ENCODE data around the gene SMYD3.
"Not testable (repeated sequence)": the region's sequence is repeated elsewhere in the genome, so short reads cannot be mapped to it uniquely, and the experiment has no call there.

Gene SMYD3

DNA sequence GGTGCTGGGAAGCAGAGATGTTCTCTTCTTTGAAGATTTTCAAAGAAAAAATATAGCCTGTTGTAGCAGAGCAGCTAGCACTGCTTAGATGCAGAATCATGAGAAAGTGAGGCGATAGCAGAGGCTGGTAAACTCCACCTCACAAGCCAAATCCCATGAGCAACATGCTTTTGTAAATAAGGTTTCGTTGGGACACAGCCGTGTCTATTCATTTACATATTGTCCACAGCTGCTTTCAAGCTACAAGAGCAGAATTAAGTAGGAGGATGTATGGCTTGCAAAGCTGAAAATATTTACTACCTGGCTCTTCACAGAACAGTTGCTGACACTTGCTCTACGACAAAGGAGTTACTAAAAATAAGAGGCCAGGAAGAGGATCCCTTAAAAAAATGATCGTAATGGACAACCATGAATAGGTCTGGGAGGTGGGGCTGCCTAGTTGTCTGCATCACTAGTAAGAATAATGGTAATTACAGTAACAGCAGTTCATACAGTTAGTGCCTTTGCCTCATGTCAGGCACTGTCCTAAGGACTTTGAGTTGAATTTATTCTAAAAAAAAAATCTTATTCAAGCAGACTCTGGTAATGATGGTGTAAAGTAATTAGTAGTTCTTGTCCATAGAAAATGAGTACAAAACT, 730.3 kb downstream of the SMYD3 start:
- peaks cover 10% of the 10 kb centered on the region for H3K9me3 Mint-ChIP-seq (ENCODE audit: low read depth)
- no peaks in the 10 kb centered on the region for H3K27me3 Mint-ChIP-seq
- no peaks in the 10 kb centered on the region for H3K36me3 Mint-ChIP-seq
- no peak overlapping the region for H3K4me3 Mint-ChIP-seq
- no peaks in the 10 kb centered on the region for H3K4me1 Mint-ChIP-seq (ENCODE audit: low read depth)
- no peak overlapping the region for H3K27ac Mint-ChIP-seq

DNA sequence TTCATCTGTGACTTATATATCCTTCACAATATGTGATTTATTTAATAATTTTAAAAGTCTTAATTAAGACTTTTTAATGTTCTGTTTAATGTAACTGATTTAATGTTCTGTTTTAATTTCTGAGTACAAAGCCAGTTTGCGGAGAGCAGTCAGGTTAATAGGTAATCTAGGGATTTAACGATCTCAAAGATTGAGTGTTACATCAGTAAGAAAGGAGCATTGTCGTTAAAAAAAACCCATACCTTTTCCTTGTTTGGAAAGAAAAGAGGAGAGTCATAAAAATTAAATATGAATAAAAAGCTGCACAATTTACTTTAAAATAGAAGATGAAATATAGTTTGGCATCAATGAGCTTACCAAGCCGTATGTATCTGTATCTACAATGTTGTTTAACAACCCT, 730.9 kb downstream of the SMYD3 start:
- Mint-ChIP-seq H3K4me1 (ENCODE audit: low read depth) (no peaks in the 10 kb centered on the region), H3K27ac (no peak overlapping the region), H3K4me3 (no peak overlapping the region), H3K36me3 (no peaks in the 10 kb centered on the region), H3K27me3 (no peaks in the 10 kb centered on the region), H3K9me3 (ENCODE audit: low read depth) (peaks cover 10% of the 10 kb centered on the region)

DNA sequence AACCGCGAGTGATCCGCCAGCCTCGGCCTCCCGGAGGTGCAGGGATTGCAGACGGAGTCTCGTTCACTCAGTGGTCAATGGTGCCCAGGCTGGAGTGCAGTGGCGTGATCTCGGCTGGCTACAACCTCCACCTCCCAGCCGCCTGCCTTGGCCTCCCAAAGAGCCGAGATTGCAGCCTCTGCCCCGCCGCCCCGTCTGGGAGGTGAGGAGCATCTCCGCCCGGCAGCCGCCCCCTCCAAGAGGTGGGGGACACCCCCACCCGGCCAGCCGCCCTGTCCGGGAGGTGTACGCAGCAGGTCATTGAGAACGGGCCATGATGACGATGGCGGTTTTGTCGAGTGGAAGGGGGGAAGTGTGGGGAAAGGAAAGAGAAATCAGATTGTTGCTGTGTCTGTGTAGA, 732.1 kb downstream of the SMYD3 start:
- not testable (repeated sequence) for H3K4me1 Mint-ChIP-seq (ENCODE audit: low read depth); H3K27ac Mint-ChIP-seq; H3K36me3 Mint-ChIP-seq; H3K9me3 Mint-ChIP-seq (ENCODE audit: low read depth); H3K27me3 Mint-ChIP-seq; H3K4me3 Mint-ChIP-seq

DNA sequence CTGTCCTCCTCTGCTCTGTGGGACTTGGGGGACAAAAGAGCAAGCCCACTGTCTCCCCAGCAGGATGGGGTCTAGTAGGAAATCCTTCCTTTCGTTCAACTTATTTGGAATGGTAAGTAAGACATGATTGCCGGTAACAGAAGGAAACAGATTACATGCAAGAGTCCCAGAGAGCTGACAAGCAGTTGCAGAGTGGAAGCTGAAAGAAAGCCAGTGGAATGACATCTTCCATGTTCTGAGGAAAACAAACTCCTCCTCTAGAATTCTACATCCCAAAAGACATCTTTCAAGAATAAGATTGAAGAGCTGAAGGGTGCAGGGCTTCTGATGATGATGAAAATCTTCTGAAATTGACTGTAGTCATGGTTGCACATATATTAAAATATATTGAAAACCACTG, 732.9 kb downstream of the SMYD3 start:
- H3K9me3 Mint-ChIP-seq (ENCODE audit: low read depth) = no peaks in the 10 kb centered on the region
- H3K4me3 Mint-ChIP-seq = no peak overlapping the region
- H3K4me1 Mint-ChIP-seq (ENCODE audit: low read depth) = no peaks in the 10 kb centered on the region
- H3K36me3 Mint-ChIP-seq = peaks cover 5% of the 10 kb centered on the region
- no peaks in the 10 kb centered on the region for H3K27me3 Mint-ChIP-seq
- H3K27ac Mint-ChIP-seq = no peak overlapping the region

- Mint-ChIP-seq H3K27ac (no peak overlapping the region), H3K27me3 (no peaks in the 10 kb centered on the region), H3K9me3 (ENCODE audit: low read depth) (no peaks in the 10 kb centered on the region)
Measured at GRCh38 chr1:245773344-245773743, 733.7 kb downstream of the SMYD3 start.

GRCh38 chr1:245772739-245773138, 734.3 kb downstream of the SMYD3 start:
- H3K36me3 Mint-ChIP-seq = peaks cover 12% of the 10 kb centered on the region

More at GRCh38 chr1:245773344-245773743, 733.7 kb downstream of the SMYD3 start:
- peaks cover 9% of the 10 kb centered on the region for H3K36me3 Mint-ChIP-seq
- H3K4me1 Mint-ChIP-seq (ENCODE audit: low read depth) = no peaks in the 10 kb centered on the region
- H3K4me3 Mint-ChIP-seq = no peak overlapping the region

DNA sequence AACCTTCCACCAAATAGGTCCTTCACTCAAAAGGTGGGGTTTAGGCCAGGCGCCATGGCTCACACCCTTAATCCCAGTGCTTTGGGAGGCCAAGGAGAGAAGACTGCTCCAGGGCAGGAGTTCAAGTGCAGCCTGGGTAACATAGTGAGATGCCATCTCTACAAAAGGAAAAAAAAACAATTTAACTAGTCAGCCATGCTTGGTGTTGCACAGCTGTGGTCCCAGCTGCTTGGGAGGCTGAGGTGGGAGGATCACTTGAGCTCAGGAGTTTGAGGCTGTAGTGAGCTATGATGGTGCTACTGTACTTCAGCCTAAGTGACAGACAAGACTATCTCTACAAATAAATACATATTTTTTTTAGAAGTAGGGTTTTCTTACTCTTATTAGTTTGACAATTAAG, 734.8 kb downstream of the SMYD3 start:
- H3K9me3 Mint-ChIP-seq (ENCODE audit: low read depth) = no peaks in the 10 kb centered on the region
- H3K4me3 Mint-ChIP-seq = no peak overlapping the region
- H3K27ac Mint-ChIP-seq = no peak overlapping the region
- H3K27me3 Mint-ChIP-seq = no peaks in the 10 kb centered on the region
- no peaks in the 10 kb centered on the region for H3K4me1 Mint-ChIP-seq (ENCODE audit: low read depth)
- H3K36me3 Mint-ChIP-seq = peaks cover 15% of the 10 kb centered on the region

More at GRCh38 chr1:245772739-245773138, 734.3 kb downstream of the SMYD3 start:
- no peak overlapping the region for H3K4me3 Mint-ChIP-seq
- no peaks in the 10 kb centered on the region for H3K9me3 Mint-ChIP-seq (ENCODE audit: low read depth)
- no peak overlapping the region for H3K27ac Mint-ChIP-seq
- no peaks in the 10 kb centered on the region for H3K4me1 Mint-ChIP-seq (ENCODE audit: low read depth)
- H3K27me3 Mint-ChIP-seq = no peaks in the 10 kb centered on the region

DNA sequence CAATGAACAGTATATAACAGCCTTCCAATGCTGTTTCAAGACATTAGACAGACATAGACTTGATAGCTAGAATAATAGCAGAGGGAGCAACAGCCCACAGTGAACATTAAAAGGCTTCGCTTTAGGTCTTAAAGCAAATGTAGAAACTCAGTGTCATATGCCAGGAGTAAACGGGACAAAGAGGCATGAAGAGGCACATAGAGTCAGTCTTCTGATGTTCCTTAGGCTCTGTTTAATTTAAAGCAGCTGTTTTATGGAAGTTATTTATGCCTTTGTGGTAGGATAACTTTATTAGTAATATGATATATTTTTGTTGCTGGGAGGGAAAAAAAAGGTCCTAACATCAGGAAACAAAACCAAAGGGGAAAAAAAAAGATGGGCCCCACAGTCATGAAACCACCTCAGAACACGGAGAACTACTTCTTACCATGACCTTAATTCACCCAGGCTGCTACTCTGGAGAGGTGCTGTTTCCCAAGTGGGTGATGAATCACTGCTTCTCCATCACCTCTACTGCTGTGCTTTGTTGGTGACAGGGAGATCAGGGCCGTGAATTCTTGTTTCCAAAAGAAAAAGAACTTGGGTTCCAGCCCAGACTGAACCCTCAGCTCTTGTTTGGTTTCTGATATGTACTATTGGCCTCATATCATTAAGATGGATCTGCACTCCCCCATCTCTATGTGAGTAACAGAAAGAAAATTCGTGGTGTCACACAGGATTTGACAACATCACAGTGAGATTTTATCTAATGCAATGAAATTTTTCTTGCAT, 735.4 kb downstream of the SMYD3 start:
- Mint-ChIP-seq H3K36me3 (peaks cover 16% of the 10 kb centered on the region), H3K27me3 (no peaks in the 10 kb centered on the region), H3K27ac (no peak overlapping the region), H3K4me1 (ENCODE audit: low read depth) (no peaks in the 10 kb centered on the region), H3K9me3 (ENCODE audit: low read depth) (no peaks in the 10 kb centered on the region), H3K4me3 (no peak overlapping the region)

DNA sequence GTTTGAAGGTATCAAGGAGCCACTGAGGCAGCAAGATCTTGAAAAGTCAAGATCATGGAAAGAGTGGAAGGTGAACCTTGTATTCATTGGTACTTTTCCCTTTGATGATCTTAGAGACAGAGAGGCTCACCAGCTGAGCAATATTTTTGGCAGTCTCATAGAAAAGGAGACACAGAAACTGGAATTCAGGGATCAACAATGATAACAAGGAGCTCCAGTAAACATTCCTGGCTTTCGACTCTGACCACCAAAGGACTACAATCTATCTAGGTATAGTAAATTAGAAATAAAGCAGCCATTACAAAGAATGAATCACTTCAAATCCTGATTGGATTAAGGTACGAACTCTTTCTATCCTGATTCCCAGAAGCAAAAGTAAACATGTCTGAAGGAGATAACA, 736.9 kb downstream of the SMYD3 start:
- Mint-ChIP-seq H3K27me3 (no peaks in the 10 kb centered on the region), H3K36me3 (peaks cover 25% of the 10 kb centered on the region), H3K27ac (no peak overlapping the region), H3K4me3 (no peak overlapping the region), H3K9me3 (ENCODE audit: low read depth) (no peaks in the 10 kb centered on the region), H3K4me1 (ENCODE audit: low read depth) (no peaks in the 10 kb centered on the region)

DNA sequence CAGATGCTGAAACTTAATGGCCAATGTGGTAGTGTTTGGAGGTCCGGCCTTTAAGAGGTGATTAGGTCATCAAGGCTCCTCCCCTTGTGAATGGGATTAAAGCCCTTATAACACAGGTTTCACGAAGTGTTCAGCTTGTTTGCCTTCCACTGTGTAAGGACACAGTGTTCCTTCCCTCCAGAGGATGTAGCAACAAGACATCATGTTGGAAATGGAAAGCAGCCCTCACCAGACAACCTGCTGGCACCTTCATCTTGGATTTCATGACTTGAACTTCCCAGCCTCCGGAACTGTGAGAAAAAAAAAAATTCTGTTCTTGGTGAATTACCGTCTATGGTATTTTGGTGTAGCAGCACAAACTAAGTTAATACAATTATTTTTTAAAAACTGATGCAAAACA, 738.5 kb downstream of the SMYD3 start:
- no peaks in the 10 kb centered on the region for H3K27me3 Mint-ChIP-seq
- H3K36me3 Mint-ChIP-seq = peaks cover 27% of the 10 kb centered on the region
- no peaks in the 10 kb centered on the region for H3K9me3 Mint-ChIP-seq (ENCODE audit: low read depth)
- no peak overlapping the region for H3K27ac Mint-ChIP-seq
- H3K4me1 Mint-ChIP-seq (ENCODE audit: low read depth) = no peaks in the 10 kb centered on the region
- no peak overlapping the region for H3K4me3 Mint-ChIP-seq

DNA sequence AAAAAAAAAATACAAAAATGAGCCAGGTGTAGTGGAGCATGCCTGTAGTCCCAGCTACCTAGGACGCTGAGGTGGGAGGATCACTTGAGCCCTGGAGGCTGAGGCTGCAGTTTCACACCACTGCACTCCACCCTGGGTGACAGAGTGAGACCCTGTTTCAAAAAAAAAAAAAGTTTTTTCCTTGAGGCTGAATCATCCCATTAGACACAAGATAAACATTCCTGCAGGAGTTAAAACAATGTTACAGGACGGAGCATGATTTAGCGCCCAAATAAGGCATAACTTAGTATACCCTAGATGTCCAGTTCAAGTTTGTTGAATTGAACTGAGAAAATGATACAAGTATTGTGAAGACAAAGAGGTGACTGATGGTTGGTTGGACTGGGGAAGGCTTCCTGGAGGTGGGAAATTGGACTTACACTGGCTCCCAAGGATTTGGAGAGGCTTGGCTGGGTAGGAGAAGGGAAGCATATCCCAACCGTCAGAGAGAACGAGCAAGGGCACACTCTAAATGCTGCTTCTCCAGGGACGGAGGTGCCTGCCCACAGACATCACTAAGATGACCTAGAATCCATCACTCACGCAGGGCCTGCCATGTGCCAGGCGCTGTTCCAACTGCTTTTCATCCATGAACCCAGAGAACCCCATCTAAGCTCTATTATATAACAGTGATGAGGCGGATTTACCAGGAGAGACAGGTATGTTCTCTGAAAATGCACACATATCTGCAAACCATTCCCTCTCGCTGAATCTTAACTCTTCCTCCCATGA, 741.7 kb downstream of the SMYD3 start:
- Mint-ChIP-seq H3K27me3 (no peaks in the 10 kb centered on the region), H3K36me3 (peaks cover 45% of the 10 kb centered on the region), H3K9me3 (ENCODE audit: low read depth) (no peaks in the 10 kb centered on the region), H3K27ac (no peak overlapping the region), H3K4me3 (no peak overlapping the region), H3K4me1 (ENCODE audit: low read depth) (no peaks in the 10 kb centered on the region)

DNA sequence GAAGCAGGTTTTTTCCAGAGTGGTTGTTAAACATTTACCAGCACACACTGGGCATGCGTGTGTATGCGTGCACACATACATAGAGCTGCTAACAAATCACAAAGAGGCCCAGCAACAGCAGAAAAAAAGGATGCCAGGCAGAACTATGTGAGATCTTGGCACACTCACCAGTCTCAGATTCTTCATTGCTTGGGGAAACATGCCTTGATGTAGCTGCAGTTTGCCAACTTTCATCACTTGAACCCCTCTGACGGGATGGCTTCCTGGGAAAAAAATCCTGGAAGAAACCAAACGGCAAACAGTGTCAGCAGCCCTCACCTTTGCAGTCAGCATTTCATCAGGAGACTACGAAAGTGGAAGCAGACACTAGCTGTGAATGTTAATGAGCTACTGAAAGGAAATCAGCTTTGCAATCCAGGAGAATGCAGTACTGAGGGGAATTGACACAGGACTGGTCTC, 743.2 kb downstream of the SMYD3 start:
- H3K9me3 Mint-ChIP-seq (ENCODE audit: low read depth) = no peaks in the 10 kb centered on the region
- H3K27me3 Mint-ChIP-seq = no peaks in the 10 kb centered on the region
- H3K4me1 Mint-ChIP-seq (ENCODE audit: low read depth) = no peaks in the 10 kb centered on the region
- H3K36me3 Mint-ChIP-seq = peaks cover 41% of the 10 kb centered on the region
- H3K27ac Mint-ChIP-seq = no peak overlapping the region
- H3K4me3 Mint-ChIP-seq = no peak overlapping the region

DNA sequence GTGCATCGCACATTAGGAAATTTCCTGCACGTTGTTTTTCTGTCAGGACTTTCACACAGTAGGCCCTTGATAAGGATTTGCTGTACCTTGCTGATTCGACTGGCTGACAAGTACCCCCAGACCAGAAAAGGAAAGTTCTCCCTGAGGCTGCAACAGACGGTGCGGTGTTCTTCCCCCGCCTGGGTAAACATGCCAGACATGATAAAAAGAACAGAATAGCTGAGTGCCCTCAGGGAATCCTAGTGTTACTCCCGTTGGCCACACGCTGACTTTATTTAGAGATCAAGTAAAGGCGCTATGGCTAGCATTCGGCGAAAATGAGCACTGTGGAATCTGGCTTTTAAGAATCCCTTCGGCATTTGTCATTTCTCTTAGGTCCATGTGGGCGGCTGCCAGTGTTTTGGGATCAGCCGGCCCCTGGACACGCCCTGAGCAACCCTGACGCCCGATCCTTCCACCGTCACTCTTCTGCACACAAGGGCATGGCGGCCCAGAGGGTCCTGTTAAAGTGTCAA, 744.6 kb downstream of the SMYD3 start:
- Mint-ChIP-seq H3K36me3 (peaks cover 40% of the 10 kb centered on the region), H3K27me3 (no peaks in the 10 kb centered on the region), H3K4me3 (no peak overlapping the region), H3K27ac (no peak overlapping the region), H3K9me3 (ENCODE audit: low read depth) (peaks cover 8% of the 10 kb centered on the region), H3K4me1 (ENCODE audit: low read depth) (no peaks in the 10 kb centered on the region)

DNA sequence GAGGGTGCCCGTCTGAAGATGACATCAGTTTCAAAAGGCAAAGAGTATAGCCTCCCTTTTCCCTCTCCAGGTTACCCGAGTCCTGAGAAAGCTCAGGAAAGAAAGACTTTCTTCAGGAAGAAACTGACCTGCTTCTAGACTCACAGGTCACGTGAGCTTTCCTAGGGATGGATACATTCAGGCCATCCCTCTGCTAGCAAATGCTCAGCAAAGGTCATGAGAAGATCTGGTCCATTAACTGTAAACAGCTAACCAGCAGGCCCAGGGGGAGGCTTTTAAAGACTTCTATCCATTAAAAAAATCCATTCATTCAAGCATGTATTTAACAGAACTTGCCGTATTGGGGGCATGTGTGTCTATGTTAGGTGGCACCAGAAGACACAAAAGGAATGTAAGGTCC, 746.8 kb downstream of the SMYD3 start:
- H3K27me3 Mint-ChIP-seq = no peaks in the 10 kb centered on the region
- H3K27ac Mint-ChIP-seq = no peak overlapping the region
- peaks cover 35% of the 10 kb centered on the region for H3K36me3 Mint-ChIP-seq
- H3K4me3 Mint-ChIP-seq = no peak overlapping the region
- peaks cover 17% of the 10 kb centered on the region for H3K9me3 Mint-ChIP-seq (ENCODE audit: low read depth)
- no peaks in the 10 kb centered on the region for H3K4me1 Mint-ChIP-seq (ENCODE audit: low read depth)

GRCh38 chr1:245754463-245754961, 752.6 kb downstream of the SMYD3 start:
- Mint-ChIP-seq H3K4me3 (no peak overlapping the region), H3K27ac (no peak overlapping the region), H3K9me3 (ENCODE audit: low read depth) (peaks cover 23% of the 10 kb centered on the region), H3K27me3 (no peaks in the 10 kb centered on the region), H3K36me3 (peaks cover 29% of the 10 kb centered on the region), H3K4me1 (ENCODE audit: low read depth) (no peaks in the 10 kb centered on the region)

Measured in activated naive CD8-positive, alpha-beta T cell (primary cell).